HG03159 (cell line): Measurements from ENCODE around the gene SLC35E2B.

Experiments used
- ATAC-seq: cut with Tn5 transposase; IDR thresholded peaks from one replicate; pipeline ENCODE4 v1.9.1; 2021; ENCODE audit warnings: mild to moderate bottlenecking, moderate library complexity; ENCODE audit not compliant: unreplicated experiment

The SLC35E2B gene

GRCh38 chr1:1627261-1627828 lies 65.2 kb downstream of the SLC35E2B start:
- ATAC-seq = no peak

DNA sequence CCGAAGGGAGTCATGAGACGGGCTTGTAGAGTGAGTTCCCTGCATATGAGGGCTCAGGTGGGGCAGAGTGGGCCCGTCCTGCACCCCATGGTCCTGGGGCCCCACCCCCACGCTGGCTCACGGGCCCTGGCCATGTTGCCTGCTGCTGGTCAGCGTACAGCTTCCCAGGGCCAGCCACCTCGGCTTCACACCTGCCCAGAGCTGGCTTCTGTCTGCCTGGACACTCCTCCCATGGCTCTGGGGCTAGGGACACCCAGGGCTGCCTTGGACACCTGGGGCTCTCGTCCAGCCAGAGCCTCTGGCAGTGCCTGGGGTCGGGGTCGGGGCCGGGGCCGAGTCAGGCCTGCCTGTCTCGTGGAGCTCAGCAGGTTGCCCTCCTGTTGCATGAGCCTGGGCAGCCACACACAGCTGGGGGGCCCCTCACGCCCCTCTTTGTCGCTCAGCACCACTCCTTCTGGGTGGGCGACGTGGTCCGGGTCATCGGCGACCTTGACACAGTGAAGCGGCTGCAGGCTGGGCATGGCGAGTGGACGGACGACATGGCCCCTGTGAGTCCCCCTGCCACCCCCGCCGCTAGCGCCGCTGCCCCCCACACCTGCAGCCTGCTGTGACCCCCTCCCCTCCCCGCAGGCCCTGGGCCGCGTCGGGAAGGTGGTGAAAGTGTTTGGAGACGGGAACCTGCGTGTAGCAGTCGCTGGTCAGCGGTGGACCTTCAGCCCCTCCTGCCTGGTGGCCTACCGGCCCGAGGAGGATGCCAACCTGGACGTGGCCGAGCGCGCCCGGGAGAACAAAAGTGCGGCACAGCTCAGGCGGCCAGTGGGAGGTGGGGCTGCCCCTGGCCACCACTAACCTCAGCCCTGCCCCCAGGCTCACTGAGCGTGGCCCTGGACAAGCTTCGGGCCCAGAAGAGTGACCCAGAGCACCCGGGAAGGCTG lies 66.1 kb downstream of the SLC35E2B start:
- no peak for ATAC-seq

GRCh38 chr1:1625824-1626206 lies 66.8 kb downstream of the SLC35E2B start:
- no peak for ATAC-seq

DNA sequence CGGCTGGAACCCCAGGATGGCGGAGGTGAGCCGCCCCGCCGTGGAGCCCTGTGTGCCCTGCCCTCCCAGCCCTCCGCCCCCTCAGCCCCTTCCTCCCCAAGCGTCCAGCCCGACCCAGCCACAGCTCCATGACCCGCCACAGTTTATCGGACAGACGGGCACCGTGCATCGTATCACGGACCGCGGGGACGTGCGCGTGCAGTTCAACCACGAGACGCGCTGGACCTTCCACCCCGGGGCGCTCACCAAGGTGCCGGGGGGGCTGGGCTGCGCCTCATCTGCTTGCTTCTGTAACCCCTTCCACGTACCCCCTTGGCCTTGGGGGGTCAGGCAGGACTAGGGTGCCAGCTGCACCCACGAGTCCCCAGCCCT lies 67.2 kb downstream of the SLC35E2B start:
- no peak for ATAC-seq

DNA sequence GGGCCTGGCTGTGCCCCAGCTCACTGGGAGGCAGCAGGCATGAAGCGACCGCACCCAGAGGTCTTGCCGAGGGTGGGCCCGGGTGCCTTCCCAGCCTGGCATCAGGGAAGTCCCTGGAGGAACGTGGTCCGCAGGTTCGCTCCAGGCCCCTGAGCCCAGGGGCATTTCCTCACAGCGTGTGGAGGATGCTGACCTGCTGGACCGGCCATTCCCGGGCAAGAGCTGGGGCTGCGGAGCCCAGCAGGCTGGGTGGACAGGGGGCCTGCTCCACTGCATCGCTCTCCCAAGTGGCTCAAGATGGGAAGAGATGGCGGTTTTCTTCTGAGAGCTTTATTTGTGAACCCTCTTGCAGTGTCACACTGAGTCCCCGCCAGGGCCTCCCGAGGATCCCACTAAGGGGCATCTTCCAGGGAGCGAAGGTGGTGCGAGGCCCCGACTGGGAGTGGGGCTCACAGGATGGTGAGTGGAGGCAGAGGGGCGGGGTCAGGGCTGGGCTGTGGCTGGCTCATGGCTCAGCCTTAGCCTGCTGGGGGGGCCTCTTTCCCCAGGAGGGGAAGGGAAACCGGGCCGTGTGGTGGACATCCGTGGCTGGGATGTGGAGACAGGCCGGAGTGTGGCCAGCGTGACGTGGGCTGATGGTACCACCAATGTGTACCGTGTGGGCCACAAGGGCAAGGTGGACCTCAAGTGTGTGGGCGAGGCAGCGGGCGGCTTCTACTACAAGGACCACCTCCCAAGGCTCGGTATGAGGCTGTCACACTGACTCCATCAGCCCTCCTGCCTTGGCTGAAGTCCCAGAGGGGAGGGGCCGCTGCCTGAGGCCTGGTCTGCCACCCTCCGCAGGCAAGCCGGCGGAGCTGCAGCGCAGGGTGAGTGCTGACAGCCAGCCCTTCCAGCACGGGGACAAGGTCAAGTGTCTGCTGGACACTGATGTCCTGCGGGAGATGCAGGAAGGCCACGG lies 67.9 kb downstream of the SLC35E2B start:
- ATAC-seq = no peak

DNA sequence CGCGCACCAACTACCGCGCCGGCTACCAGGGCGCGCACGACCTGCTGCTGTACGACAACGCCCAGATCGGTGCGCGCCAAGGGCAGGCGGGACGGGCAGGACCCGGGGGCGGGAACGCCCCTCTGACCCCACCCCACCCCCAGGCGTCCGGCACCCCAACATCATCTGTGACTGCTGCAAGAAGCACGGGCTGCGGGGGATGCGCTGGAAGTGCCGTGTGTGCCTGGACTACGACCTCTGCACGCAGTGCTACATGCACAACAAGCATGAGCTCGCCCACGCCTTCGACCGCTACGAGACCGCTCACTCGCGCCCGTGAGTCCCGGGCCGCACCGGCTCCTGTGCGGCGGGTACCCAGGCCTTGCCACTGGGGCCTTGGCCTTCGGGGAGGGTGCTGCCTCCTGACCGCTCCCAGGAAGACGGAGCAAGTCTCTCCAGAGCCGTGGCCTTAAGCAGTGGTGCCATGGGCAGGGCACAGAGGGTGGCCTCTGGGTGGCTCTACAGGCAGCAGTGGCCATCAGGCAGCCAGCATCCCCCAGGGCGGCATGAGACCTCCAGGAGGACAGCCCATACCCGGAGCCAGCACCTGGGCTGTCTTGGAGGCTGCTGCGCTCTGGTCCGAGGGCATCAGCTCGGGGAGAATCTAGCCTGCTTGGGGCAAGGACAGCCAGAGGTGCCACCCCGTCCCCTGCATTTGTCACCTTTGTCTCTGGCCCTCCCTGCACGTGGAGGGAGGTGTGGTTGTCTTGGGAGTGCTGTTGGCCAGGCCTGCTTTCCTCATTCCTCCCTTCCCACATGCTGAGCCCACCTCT lies 68.8 kb downstream of the SLC35E2B start:
- ATAC-seq = no peak

GRCh38 chr1:1623181-1623630 lies 69.4 kb downstream of the SLC35E2B start:
- no peak for ATAC-seq

- no peak for ATAC-seq
Measured at GRCh38 chr1:1622788-1623094, 69.9 kb downstream of the SLC35E2B start.

DNA sequence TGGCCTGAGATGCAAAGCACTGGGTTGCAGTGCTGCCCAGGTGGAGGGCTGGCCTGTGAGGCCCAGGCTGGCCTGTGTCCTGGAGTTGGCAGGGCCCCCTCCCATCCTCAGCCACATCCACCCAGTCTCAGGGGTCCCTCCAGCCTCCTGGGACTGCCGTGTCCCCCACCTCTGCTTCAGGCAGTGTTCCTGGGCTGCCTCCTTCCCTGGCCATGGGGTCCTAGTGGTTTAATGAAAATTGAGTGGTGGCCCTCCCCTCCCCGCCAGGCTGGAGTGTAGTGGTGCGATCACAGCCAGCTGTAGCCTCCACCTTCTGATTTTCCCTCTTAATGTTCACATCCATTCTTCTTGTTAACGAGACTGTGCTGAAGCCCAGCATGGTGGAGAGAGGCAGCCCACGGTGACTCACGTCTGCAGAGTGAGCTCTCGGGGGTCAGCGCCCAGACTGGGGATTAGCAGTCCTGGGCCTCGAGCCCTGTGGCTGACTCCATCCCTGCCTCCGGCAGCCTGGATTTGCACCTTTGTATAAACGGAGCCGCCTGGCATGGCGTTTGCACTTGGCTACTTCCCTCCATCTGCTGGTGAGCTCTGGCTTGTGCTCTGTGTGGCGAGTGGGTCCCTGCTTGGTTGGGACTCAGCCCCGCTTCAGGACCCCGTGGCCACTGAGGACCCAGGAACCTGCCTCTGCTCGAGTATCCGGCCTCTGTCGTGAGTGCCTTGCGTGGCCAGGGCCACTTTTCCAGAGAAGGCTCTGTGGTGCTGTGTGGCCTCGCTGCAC lies 70.4 kb downstream of the SLC35E2B start:
- no peak for ATAC-seq

DNA sequence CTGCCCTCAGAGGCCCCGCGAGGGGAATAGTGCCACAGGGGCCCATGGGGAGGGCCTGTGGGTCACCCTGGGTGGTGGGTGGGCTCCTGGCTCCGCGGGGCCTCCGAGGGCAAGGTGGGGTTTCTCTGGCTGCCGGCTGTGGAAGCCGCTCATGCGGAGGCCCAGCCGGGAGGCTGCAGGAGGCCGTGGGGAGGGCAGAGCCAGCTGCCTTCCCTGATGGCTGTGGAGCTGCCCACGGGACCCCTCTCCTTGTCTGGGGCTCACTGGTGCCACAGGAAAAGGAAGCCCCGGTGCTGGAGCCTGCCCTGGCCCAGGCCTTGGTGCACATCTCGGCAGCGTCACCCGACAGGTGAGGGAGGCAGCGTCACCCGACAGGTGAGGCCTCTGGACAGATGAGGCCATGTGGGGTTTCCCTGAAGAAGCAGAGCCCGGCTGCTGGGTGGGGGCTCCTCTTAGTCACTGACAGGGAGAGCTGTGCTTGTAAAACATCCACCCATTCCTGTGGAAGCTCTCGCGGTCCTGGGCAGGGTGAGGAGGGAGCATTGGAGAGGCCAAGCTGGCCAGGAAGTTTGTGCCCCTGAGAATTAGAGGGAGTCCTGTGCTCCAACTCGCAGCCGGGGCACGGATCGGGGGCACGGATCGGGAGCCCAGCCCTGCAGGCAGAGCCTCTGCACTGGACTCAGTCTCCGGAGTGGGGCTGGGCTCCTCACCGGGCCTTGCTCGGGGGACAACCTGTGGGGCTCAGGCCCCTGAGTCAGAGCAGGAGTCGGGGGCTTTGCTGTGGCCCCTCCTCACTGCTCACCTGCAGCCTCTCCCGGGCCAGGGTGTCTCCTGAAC lies 71.2 kb downstream of the SLC35E2B start:
- ATAC-seq = no peak

- no peak for ATAC-seq
Measured at GRCh38 chr1:1620433-1621139, 72.0 kb downstream of the SLC35E2B start.

- no peak for ATAC-seq
Measured at GRCh38 chr1:1619917-1620361, 72.7 kb downstream of the SLC35E2B start.

GRCh38 chr1:1618396-1619068 lies 74.1 kb downstream of the SLC35E2B start:
- no peak for ATAC-seq

DNA sequence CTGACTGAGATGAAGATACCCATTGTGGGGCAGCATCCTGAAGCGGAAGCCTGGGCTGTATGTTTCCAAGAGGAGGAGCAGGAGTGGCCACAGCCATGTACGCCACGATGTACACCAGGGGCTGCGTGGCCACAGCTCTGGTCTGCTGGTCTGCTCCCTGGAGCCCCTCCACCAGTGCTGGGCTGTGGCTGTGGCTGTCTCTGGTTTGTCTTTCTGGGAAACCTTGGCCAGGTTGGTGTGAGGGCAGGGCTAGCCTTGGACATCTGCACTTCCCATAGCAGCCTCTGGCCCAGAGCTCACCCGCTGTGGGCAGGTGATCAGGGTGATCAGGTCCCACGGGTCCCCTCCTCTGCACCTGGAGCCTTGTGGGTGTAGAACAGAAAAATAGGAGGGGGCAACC lies 74.7 kb downstream of the SLC35E2B start:
- no peak for ATAC-seq

- ATAC-seq = no peak
Measured at GRCh38 chr1:1617516-1617915, 75.1 kb downstream of the SLC35E2B start.

DNA sequence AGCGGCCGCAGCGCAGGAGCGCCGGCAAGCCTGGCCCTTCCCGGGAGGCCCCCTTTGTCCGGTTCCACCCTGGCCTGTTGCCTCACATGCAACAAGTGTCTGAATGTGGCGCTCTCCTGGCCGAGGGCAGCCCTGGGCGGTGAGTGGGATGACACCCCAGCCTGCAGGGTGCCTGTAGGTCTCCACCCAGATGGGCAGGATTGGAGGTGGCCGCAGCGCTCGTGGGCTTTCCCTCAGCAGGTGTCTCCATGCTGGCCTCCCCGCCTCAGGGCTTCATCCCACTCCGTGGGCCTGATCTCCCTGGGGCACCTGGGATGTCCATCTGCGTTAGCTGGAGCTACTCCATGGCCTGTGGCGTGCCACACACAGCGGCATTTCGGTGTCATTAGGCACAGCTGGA lies 75.8 kb downstream of the SLC35E2B start:
- no peak for ATAC-seq

DNA sequence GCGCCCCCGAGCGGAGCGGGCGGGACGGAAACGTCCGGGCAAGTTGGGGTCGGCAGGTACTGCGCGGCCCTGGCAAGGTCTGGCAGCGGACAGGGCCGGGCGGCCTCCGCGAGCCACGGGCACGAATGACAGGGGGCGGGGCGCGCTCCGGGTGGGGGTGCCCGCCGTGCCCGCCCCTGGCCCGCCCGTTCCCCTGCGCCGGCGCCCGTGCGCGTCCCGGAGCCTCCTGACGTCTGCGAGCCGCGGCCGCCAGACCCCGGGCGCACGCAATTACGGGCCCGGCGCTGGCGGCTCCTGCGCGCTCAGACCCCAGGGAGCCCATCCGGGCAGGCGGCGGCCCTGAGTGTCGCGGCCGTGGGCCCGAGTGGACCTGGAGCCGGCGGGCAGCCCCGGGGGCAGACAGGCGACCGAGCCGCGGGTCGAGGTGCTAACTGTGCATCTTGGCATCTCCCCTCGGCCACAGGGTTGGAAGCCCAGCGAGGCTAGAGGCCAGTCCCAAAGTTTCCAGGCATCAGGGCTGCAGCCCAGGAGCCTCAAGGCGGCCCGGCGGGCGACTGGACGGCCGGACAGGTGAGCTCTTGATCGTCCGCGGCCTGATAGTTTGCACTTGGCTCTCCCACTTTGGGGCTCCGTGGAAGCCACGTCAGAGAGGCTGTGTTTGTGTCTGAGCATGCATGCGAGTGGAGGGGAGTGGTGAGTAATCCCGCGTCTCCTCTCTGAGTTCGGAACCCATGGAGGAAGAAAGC lies 76.4 kb downstream of the SLC35E2B start:
- peak; percentile 29 for ATAC-seq
